ENCODE data around the gene ORC3. TPM values are rescaled to one million over a fixed set of nuclear protein-coding genes. Genes with fewer than 3 reads are reported as not detected.

ORC3 gene
- total and polyA plus RNA-seq, 5 donors from 2014 or later, result 17.8 to 49.3 (median 39.4) TPM

- Mint-ChIP-seq H3K27me3 (no peaks in the 10 kb centered on the region), H3K27ac (peak overlapping the region; percentile 40 to 83 (median 60)), H3K4me1 (peaks cover 24 to 47% (median 41%) of the 10 kb centered on the region in 4 donors), H3K36me3 (peaks cover 40% of the 10 kb centered on the region), H3K9me3 (peaks cover 0 to 4% (median 0%) of the 10 kb centered on the region in 7 donors), H3K4me3 (peak overlapping the region in 1 of 4 donors; percentile 6)
- Histone ChIP-seq H3K36me3 (ENCODE audit: control insufficient read depth, insufficient read depth, low read length) (peaks cover 9% of the 10 kb centered on the region), H3K9me3 (ENCODE audit: control insufficient read depth in 2 of 2, low read length in 2 of 2) (no peaks in the 10 kb centered on the region), H3K4me3 (ENCODE audit: low read depth, low read length) (peak overlapping the region; percentile 2), H3K27me3 (ENCODE audit: control insufficient read depth, insufficient read depth, low read length) (no peaks in the 10 kb centered on the region), H3K27ac (ENCODE audit: insufficient read depth, low read length, poor library complexity, severe bottlenecking) (peak overlapping the region; percentile 43), H3K4me1 (ENCODE audit: control insufficient read depth, insufficient read depth, low read length, poor library complexity, severe bottlenecking) (peaks cover 27% of the 10 kb centered on the region)
- DNase-seq, result peak in 1 of 3 donors; percentile 41
- ATAC-seq (ENCODE audit: low read depth in 2 of 2), result no peak
These were observed 63.4 kb downstream of the ORC3 start for GRCh38 chr6:87653074-87653962.

DNA sequence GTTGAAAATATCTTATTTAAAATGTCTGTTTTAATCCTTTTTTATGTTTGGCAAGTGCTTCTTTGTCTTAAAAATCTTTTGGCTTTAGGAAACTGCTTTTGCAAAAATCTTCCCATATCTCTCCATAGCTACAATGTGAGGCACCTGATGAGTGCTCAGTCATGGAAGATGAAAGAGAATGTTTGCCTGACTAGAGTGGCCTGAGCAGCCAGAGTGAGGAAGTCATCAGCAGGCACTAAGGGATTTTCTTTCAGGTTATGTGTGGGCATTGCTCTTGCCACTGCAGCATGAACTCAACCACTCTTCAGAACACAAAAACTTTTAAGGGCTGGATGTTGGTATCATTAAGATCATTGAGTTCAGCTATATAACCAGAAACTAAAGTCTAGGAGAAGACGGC is 64.2 kb downstream of the ORC3 start:
- Mint-ChIP-seq H3K4me1 (peaks cover 26 to 47% (median 41%) of the 10 kb centered on the region in 4 donors), H3K27me3 (no peaks in the 10 kb centered on the region), H3K9me3 (peaks cover 0 to 4% (median 0%) of the 10 kb centered on the region in 7 donors), H3K4me3 (no peak overlapping the region), H3K36me3 (peaks cover 36% of the 10 kb centered on the region), H3K27ac (peak overlapping the region in 1 of 3 donors; percentile 68)
- DNase-seq (no peak), ATAC-seq (ENCODE audit: low read depth in 2 of 2) (no peak)
- Histone ChIP-seq H3K4me1 (ENCODE audit: control insufficient read depth, insufficient read depth, low read length, poor library complexity, severe bottlenecking) (peaks cover 27% of the 10 kb centered on the region), H3K9me3 (ENCODE audit: control insufficient read depth in 2 of 2, low read length in 2 of 2) (no peaks in the 10 kb centered on the region), H3K4me3 (ENCODE audit: low read depth, low read length) (no peak overlapping the region), H3K27ac (ENCODE audit: insufficient read depth, low read length, poor library complexity, severe bottlenecking) (no peak overlapping the region), H3K27me3 (ENCODE audit: control insufficient read depth, insufficient read depth, low read length) (no peaks in the 10 kb centered on the region), H3K36me3 (ENCODE audit: control insufficient read depth, insufficient read depth, low read length) (peaks cover 9% of the 10 kb centered on the region)

DNA sequence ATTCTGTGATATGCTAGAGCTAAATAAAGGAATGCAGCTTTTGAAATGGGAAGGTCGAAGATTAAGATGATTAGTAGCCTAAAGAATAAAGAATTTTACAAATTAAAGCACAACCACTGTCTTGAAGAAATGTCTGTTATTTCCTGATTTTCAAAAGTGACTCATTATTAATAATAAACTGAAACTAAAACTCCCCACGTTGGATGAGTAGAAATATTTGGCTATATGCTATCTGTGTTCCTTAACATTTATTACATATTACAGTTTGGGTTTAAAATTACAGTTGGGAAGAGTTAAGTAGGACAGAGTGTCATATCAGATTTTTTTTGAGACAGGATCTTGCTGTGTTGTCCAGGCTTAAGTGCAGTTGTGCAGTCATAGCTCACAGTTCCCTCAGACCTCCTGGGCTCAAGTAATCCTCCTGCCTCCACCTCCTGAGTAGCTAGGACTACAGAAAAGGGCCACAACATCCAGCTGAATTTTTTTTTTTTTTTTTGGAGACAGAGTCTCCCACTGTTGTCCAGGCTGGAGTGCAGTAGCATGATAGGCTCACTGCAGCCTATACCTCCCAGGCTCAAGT is 65.0 kb downstream of the ORC3 start:
- Histone ChIP-seq H3K36me3 (ENCODE audit: control insufficient read depth, insufficient read depth, low read length) (peaks cover 9% of the 10 kb centered on the region), H3K27ac (ENCODE audit: insufficient read depth, low read length, poor library complexity, severe bottlenecking) (no peak overlapping the region)

GRCh38 chr6:87655824-87656223 is 65.9 kb downstream of the ORC3 start:
- Mint-ChIP-seq H3K36me3 (peaks cover 37% of the 10 kb centered on the region), H3K27me3 (no peaks in the 10 kb centered on the region), H3K4me1 (peaks cover 26 to 47% (median 43%) of the 10 kb centered on the region in 4 donors), H3K9me3 (peaks cover 0 to 4% (median 0%) of the 10 kb centered on the region in 7 donors), H3K27ac (no peak overlapping the region), H3K4me3 (no peak overlapping the region)
- Histone ChIP-seq H3K27ac (ENCODE audit: insufficient read depth, low read length, poor library complexity, severe bottlenecking) (no peak overlapping the region), H3K9me3 (ENCODE audit: control insufficient read depth in 2 of 2, low read length in 2 of 2) (no peaks in the 10 kb centered on the region), H3K27me3 (ENCODE audit: control insufficient read depth, insufficient read depth, low read length) (no peaks in the 10 kb centered on the region), H3K36me3 (ENCODE audit: control insufficient read depth, insufficient read depth, low read length) (peaks cover 11% of the 10 kb centered on the region), H3K4me3 (ENCODE audit: low read depth, low read length) (no peak overlapping the region), H3K4me1 (ENCODE audit: control insufficient read depth, insufficient read depth, low read length, poor library complexity, severe bottlenecking) (peaks cover 27% of the 10 kb centered on the region)
- no peak for DNase-seq
- ATAC-seq (ENCODE audit: low read depth in 2 of 2), result no peak

More for the DNA sequence above, 65.0 kb downstream of the ORC3 start:
- H3K36me3 Mint-ChIP-seq, result peaks cover 34% of the 10 kb centered on the region
- peak overlapping the region in 2 of 3 donors; percentile 26 to 68 for H3K27ac Mint-ChIP-seq
- H3K4me3 ChIP-seq (ENCODE audit: low read depth, low read length), result peak overlapping the region; percentile 8
- DNase-seq (no peak), ATAC-seq (ENCODE audit: low read depth in 2 of 2) (no peak)
- no peaks in the 10 kb centered on the region for H3K27me3 ChIP-seq (ENCODE audit: control insufficient read depth, insufficient read depth, low read length)
- peaks cover 0 to 4% (median 0%) of the 10 kb centered on the region in 7 donors for H3K9me3 Mint-ChIP-seq
- peaks cover 27% of the 10 kb centered on the region for H3K4me1 ChIP-seq (ENCODE audit: control insufficient read depth, insufficient read depth, low read length, poor library complexity, severe bottlenecking)
- H3K27me3 Mint-ChIP-seq, result no peaks in the 10 kb centered on the region
- H3K4me3 Mint-ChIP-seq, result peak overlapping the region in 1 of 4 donors; percentile 44
- H3K4me1 Mint-ChIP-seq, result peaks cover 26 to 47% (median 42%) of the 10 kb centered on the region in 4 donors
- no peaks in the 10 kb centered on the region for H3K9me3 ChIP-seq (ENCODE audit: control insufficient read depth in 2 of 2, low read length in 2 of 2)

DNA sequence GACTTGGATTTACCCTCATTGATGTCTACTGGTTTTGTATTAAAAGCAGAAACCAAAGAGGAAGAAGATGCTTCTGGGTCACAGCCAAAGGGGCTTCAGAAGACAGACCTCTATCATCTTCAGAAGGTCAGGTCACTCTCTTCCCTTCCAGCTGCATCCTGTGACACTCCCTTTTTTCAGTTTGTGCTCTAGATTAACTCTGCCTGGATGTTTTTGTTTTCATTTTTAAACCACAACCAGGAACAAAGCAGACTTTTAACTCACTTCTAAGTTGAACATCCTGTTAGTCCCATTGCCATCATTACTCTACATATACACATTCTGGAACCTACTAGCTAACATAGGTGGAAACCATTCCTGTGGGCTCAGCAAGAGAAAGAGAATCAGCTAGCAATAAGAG is 66.9 kb downstream of the ORC3 start:
- H3K4me3 Mint-ChIP-seq, result peak overlapping the region in 3 of 4 donors; percentile 5 to 23 (median 12)
- H3K27ac ChIP-seq (ENCODE audit: insufficient read depth, low read length, poor library complexity, severe bottlenecking), result no peak overlapping the region
- peak overlapping the region; percentile 38 for H3K4me3 ChIP-seq (ENCODE audit: low read depth, low read length)
- peaks cover 16% of the 10 kb centered on the region for H3K36me3 ChIP-seq (ENCODE audit: control insufficient read depth, insufficient read depth, low read length)
- ATAC-seq (ENCODE audit: low read depth in 2 of 2) (no peak), DNase-seq (peak in 1 of 3 donors; percentile 72)
- no peaks in the 10 kb centered on the region for H3K27me3 ChIP-seq (ENCODE audit: control insufficient read depth, insufficient read depth, low read length)
- peak overlapping the region; percentile 34 to 59 (median 38) for H3K27ac Mint-ChIP-seq
- no peaks in the 10 kb centered on the region for H3K9me3 ChIP-seq (ENCODE audit: control insufficient read depth in 2 of 2, low read length in 2 of 2)
- peaks cover 27% of the 10 kb centered on the region for H3K4me1 ChIP-seq (ENCODE audit: control insufficient read depth, insufficient read depth, low read length, poor library complexity, severe bottlenecking)
- peaks cover 26 to 47% (median 41%) of the 10 kb centered on the region in 4 donors for H3K4me1 Mint-ChIP-seq
- peaks cover 0 to 4% (median 0%) of the 10 kb centered on the region in 7 donors for H3K9me3 Mint-ChIP-seq
- H3K27me3 Mint-ChIP-seq, result no peaks in the 10 kb centered on the region
- peaks cover 39% of the 10 kb centered on the region for H3K36me3 Mint-ChIP-seq

DNA sequence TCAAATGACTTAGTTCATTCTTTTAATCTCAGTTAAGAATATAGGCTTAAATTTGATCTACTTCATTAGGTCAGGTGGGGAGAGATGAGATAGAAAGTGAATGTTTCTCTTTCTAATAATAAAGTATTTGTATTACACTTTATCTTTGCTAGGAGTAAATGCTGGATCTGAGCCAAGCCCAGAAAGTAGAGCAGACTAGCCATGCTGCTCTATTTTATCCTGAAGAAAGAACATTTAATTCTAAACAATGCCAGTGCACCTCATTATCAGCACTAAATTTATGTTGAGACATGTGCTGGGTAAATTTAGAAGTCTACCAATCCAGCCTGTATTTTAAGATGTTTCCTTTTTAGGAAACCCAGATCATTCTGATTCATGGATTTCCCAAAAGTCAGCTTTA is 68.6 kb downstream of the ORC3 start:
- Mint-ChIP-seq H3K9me3 (peaks cover 0 to 4% (median 0%) of the 10 kb centered on the region in 7 donors), H3K27ac (peak overlapping the region in 1 of 3 donors; percentile 69), H3K4me3 (no peak overlapping the region), H3K36me3 (peaks cover 31% of the 10 kb centered on the region), H3K4me1 (peaks cover 19 to 35% (median 31%) of the 10 kb centered on the region in 4 donors), H3K27me3 (no peaks in the 10 kb centered on the region)
- ATAC-seq (ENCODE audit: low read depth in 2 of 2) (no peak), DNase-seq (no peak)
- no peak overlapping the region for H3K27ac ChIP-seq (ENCODE audit: insufficient read depth, low read length, poor library complexity, severe bottlenecking)
- no peaks in the 10 kb centered on the region for H3K27me3 ChIP-seq (ENCODE audit: control insufficient read depth, insufficient read depth, low read length)
- H3K36me3 ChIP-seq (ENCODE audit: control insufficient read depth, insufficient read depth, low read length), result peaks cover 20% of the 10 kb centered on the region
- H3K4me1 ChIP-seq (ENCODE audit: control insufficient read depth, insufficient read depth, low read length, poor library complexity, severe bottlenecking), result peaks cover 19% of the 10 kb centered on the region
- no peak overlapping the region for H3K4me3 ChIP-seq (ENCODE audit: low read depth, low read length)
- H3K9me3 ChIP-seq (ENCODE audit: control insufficient read depth in 2 of 2, low read length in 2 of 2), result no peaks in the 10 kb centered on the region

DNA sequence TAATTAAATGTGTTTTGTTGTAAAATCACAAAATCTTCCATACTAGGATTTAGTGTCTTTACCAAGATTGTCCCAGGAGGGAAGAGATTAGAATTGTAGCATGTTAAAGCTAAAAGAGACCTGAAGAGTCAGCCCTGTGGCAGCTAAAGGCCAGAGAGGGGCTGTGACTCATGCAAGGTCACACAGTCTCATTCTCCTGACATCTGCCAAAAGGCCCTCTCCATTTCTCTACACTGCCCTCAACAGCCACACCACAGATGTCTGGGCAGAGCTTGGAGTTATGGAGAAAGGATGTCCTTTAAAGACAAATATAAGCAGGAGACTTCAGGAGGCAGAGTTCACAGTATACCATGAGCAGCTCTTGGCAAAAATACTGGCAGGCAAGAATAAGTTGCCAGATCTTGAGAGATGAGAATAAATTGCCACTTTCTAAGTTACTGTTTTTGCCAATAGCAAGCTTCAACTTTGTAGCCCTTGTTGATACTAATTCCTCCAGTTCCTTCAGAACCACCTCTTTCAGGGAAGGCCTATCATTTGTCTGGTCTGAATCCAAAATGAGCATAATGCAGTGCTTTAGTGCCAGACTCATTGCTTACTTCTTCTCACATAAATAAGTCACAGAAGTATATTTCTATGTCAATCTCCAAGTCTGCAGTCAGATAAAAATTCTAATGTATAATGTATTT is 70.4 kb downstream of the ORC3 start:
- Histone ChIP-seq H3K27ac (ENCODE audit: insufficient read depth, low read length, poor library complexity, severe bottlenecking) (no peak overlapping the region), H3K9me3 (ENCODE audit: control insufficient read depth in 2 of 2, low read length in 2 of 2) (no peaks in the 10 kb centered on the region), H3K4me1 (ENCODE audit: control insufficient read depth, insufficient read depth, low read length, poor library complexity, severe bottlenecking) (peaks cover 9% of the 10 kb centered on the region), H3K4me3 (ENCODE audit: low read depth, low read length) (no peak overlapping the region), H3K27me3 (ENCODE audit: control insufficient read depth, insufficient read depth, low read length) (no peaks in the 10 kb centered on the region), H3K36me3 (ENCODE audit: control insufficient read depth, insufficient read depth, low read length) (peaks cover 28% of the 10 kb centered on the region)
- DNase-seq, result no peak
- no peak for ATAC-seq (ENCODE audit: low read depth in 2 of 2)
- Mint-ChIP-seq H3K36me3 (peaks cover 29% of the 10 kb centered on the region), H3K4me3 (no peak overlapping the region), H3K4me1 (peaks cover 11 to 20% (median 16%) of the 10 kb centered on the region in 4 donors), H3K27ac (peak overlapping the region in 2 of 3 donors; percentile 9 to 47), H3K9me3 (peaks cover 0 to 4% (median 0%) of the 10 kb centered on the region in 7 donors), H3K27me3 (no peaks in the 10 kb centered on the region)

Measured in CD4-positive, CD25-positive, alpha-beta regulatory T cell (primary cell).